Measurements from ENCODE around the gene TNS1. TPM values are rescaled to one million over a fixed set of nuclear protein-coding genes. Genes with fewer than 3 reads are reported as not detected.

Gene TNS1
- total and polyA plus RNA-seq, 8 donors, result 139 to 327 (median 159) TPM

GRCh38 chr2:217941339-217941738, 61.5 kb downstream of the TNS1 start:
- Histone ChIP-seq H3K9me3 (no peaks in the 10 kb centered on the region), H3K36me3 (no peaks in the 10 kb centered on the region), H3K27me3 (no peaks in the 10 kb centered on the region), H3K4me3 (peak overlapping the region; percentile 67 to 72), H3K4me1 (peaks cover 49 to 72% of the 10 kb centered on the region in 2 donors), H3K27ac (peak overlapping the region; percentile 78 to 83)
- no peak for TF ChIP-seq CTCF (IDR thresholded peaks at IDR 0.05)
- intact Hi-C loops (cut with DNase I), result loop anchor here in 1 of 2 donors (5.0 kb wide), 1 partner anchor 46 kb away; no protein-coding TSS in a partner anchor
- ATAC-seq, result peak; percentile 3
- no peak for DNase-seq

DNA sequence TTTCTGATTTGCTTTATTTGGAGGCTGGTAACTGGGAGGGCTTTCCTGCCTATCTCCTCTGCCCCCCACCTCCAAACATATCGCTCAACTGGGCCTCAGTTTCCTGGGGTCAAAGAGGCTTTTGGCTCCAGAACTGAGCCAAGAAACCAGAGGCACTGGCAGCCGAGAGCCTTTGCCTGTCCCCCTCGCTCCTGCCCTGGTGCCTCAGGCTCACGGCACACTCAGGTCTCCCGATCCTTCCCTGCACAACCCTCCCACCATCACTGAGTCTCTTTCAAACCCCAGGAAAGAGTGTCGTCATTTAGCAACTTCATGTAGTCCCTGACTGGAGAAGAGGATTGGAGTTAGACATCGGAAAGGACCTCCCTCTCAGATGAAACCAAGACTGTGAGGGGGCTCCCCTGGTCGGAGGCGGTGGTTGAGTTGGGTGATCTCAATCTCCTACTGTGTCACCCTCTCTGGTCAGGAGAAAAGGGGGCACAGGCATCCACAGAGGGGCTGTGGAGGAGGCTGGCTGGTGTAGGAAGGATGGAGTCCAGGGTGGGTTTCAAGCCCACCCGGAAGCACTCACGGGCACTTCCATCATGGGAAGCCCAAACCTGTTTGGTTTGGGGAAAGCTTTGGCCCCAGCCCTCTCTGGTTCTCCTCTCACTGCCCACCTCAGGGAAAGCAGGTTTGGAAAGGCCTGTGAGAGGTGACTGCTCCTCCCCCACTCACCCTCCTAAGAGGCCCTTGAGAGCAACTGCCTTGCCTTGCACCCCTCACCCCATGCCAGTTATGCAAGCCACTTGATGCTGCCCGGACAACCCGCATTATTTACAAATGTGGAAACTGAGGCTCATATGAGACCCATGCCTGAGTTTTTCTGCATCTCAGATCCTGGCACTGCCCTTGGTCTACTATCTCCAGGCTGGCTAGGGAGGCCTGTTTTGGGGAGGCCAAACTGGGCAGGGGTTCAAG, 62.3 kb downstream of the TNS1 start:
- peaks cover 57 to 80% of the 10 kb centered on the region in 2 donors for H3K4me1 ChIP-seq
- no peak for TF ChIP-seq CTCF (IDR thresholded peaks at IDR 0.05)
- H3K9me3 ChIP-seq, result no peaks in the 10 kb centered on the region
- DNase-seq (peak in 2 of 4 donors; percentile 78 to 85), ATAC-seq (peak; percentile 41)
- H3K27me3 ChIP-seq, result no peaks in the 10 kb centered on the region
- peak overlapping the region; percentile 67 to 72 for H3K4me3 ChIP-seq
- intact Hi-C loops (cut with DNase I), result loop anchor here in 1 of 2 donors (5.0 kb wide), 1 partner anchor 47 kb away; no protein-coding TSS in a partner anchor
- H3K36me3 ChIP-seq, result no peaks in the 10 kb centered on the region
- peak overlapping the region; percentile 78 to 83 for H3K27ac ChIP-seq

- Histone ChIP-seq H3K9me3 (no peaks in the 10 kb centered on the region), H3K4me3 (peak overlapping the region; percentile 12 to 67), H3K4me1 (peaks cover 62 to 88% of the 10 kb centered on the region in 2 donors), H3K36me3 (no peaks in the 10 kb centered on the region), H3K27me3 (no peaks in the 10 kb centered on the region), H3K27ac (peak overlapping the region; percentile 78 to 83)
- TF ChIP-seq CTCF (IDR thresholded peaks at IDR 0.05), result no peak
- DNase-seq (peak in 1 of 4 donors; percentile 75), ATAC-seq (peak; percentile 22)
- intact Hi-C loops (cut with DNase I), result loop anchor here in 1 of 2 donors (5.0 kb wide), 1 partner anchor 48 kb away; no protein-coding TSS in a partner anchor
These were observed 63.1 kb downstream of the TNS1 start for GRCh38 chr2:217939629-217940245.

DNA sequence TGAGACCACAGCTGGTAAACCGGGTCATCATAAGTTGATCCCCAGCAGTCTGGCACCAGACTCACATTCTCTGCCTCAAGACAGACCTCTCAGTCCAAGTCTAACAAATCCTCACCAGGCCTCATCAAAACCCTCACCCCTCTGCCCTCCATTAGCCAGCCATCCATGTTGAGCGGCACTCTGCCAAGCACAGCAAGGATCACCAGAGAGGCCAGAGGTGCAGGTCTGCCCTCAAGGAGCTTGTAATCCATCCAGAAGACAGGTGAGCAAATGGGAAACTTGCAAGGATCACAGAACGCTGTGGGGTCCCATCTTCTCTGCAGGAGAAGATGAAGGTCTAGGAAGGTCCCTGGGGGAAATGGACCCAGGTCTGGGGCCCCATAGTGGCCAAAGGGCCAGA, 63.6 kb downstream of the TNS1 start:
- Histone ChIP-seq H3K4me1 (peaks cover 64 to 89% of the 10 kb centered on the region in 2 donors), H3K27me3 (no peaks in the 10 kb centered on the region), H3K4me3 (peak overlapping the region in 1 of 2 donors; percentile 67), H3K9me3 (no peaks in the 10 kb centered on the region), H3K36me3 (no peaks in the 10 kb centered on the region), H3K27ac (peak overlapping the region; percentile 78 to 83)
- DNase-seq, result no peak
- TF ChIP-seq CTCF (IDR thresholded peaks at IDR 0.05), result no peak
- intact Hi-C loops (cut with DNase I), result no loop called here
- no peak for ATAC-seq

GRCh38 chr2:217938036-217938435, 64.8 kb downstream of the TNS1 start:
- ATAC-seq (no peak), DNase-seq (peak in 1 of 4 donors; percentile 65)
- H3K4me3 ChIP-seq, result no peak overlapping the region
- intact Hi-C loops (cut with DNase I), result no loop called here
- peak overlapping the region; percentile 78 to 79 for H3K27ac ChIP-seq
- no peaks in the 10 kb centered on the region for H3K9me3 ChIP-seq
- no peak for TF ChIP-seq CTCF (IDR thresholded peaks at IDR 0.05)
- no peaks in the 10 kb centered on the region for H3K27me3 ChIP-seq
- H3K4me1 ChIP-seq, result peaks cover 73 to 95% of the 10 kb centered on the region in 2 donors
- no peaks in the 10 kb centered on the region for H3K36me3 ChIP-seq
